Fibroblast of villous mesenchyme (primary cell): ENCODE measurements around the gene SYNDIG1L. TPM values are rescaled to one million over a fixed set of nuclear protein-coding genes. Genes with fewer than 3 reads are reported as not detected.
"Not testable (repeated sequence)": the region's sequence is repeated elsewhere in the genome, so short reads cannot be mapped to it uniquely, and the experiment has no call there.

Experiments used
- DNase-seq: peaks from one replicate; pipeline ENCODE4 v3.0.0-alpha.2; 2010; ENCODE audit warnings: low read depth
- H3K4me3 ChIP-seq: 2 replicates; pipeline ENCODE4 v1.5.1; 2011; ENCODE audit warnings: low read depth, mild to moderate bottlenecking, low read length
- total RNA-seq: library from RNA; depleted of rRNA; stranded (reverse); fragments of >200 nt; gene quantifications from 2 replicates; pipeline ENCODE4 v1.2.3, GENCODE V29; 2012
- TF ChIP-seq, protein P1 (sequence below): IDR thresholded peaks from 2 replicates; pipeline ENCODE4 v1.5.1; 2012; ENCODE audit warnings: low read depth, mild to moderate bottlenecking, low read length; ENCODE audit not compliant: insufficient read depth

SYNDIG1L gene
- total RNA-seq, 1 donor, result not detected

DNA sequence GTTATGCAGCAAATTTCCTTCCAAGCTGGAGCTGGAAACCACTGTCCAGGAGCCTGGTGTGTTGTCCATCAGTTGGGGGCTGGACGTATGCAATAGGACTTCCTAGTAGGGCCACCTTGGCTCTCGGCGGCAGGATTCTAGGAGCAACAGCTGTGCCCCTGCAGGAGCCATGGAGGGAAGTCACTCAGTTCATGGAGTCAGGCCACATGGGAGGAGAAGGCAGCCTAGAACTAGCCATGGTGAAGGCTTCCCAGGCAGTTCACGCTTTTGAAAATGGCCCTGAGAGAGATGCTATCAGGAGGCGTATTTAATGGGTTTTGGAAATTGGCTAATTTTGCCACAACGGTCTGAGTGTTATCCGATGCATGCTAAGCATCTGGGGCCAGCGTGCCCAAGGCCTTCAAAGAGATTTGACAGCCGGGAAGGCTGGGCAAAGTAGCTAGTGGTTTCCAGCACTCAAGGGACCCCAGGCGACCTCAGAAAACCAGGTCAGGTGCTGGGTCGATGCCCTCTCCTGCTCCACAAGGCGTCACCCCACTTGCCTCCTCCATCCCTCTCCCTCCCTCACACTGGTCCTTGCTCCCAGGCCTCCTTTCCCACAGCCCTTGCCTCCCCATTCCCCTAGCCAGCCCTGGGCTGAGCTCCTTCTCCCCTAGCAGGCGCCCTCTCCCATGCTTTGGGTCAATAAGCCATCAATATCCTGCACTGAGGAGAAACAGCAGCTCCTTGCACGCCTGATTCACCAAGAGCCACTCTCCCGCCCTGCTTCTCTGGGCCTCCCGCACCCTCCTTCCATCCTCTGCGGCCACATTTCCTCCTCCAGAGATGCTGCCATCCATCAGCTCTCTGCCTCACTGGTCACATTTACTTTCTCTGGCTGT lies 30.9 kb upstream of the SYNDIG1L start:
- DNase-seq, result no peak
- no peak overlapping the region for H3K4me3 ChIP-seq
- TF ChIP-seq, protein P1, sequence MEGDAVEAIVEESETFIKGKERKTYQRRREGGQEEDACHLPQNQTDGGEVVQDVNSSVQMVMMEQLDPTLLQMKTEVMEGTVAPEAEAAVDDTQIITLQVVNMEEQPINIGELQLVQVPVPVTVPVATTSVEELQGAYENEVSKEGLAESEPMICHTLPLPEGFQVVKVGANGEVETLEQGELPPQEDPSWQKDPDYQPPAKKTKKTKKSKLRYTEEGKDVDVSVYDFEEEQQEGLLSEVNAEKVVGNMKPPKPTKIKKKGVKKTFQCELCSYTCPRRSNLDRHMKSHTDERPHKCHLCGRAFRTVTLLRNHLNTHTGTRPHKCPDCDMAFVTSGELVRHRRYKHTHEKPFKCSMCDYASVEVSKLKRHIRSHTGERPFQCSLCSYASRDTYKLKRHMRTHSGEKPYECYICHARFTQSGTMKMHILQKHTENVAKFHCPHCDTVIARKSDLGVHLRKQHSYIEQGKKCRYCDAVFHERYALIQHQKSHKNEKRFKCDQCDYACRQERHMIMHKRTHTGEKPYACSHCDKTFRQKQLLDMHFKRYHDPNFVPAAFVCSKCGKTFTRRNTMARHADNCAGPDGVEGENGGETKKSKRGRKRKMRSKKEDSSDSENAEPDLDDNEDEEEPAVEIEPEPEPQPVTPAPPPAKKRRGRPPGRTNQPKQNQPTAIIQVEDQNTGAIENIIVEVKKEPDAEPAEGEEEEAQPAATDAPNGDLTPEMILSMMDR, result no peak

DNA sequence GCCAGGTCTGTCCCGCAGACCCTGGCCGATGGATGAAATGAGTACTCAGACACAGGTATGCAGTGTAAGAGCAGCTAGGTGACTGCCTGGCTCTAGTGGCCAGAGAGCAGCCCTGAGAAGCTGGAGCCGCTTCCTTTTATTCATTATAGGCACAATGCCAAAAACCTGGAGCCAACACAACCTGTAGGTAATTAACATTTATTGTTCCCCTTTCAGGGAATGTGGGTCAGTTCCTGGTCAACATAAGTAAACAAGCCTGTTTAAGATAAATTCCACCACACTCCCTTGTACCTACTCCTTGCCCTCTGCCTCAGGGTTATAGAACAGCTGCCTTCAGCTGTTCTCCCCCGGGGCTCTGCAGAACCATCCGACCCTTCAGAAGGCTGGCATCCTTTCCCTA lies 28.4 kb upstream of the SYNDIG1L start:
- DNase-seq, H3K4me3 ChIP-seq: not testable (repeated sequence)

DNA sequence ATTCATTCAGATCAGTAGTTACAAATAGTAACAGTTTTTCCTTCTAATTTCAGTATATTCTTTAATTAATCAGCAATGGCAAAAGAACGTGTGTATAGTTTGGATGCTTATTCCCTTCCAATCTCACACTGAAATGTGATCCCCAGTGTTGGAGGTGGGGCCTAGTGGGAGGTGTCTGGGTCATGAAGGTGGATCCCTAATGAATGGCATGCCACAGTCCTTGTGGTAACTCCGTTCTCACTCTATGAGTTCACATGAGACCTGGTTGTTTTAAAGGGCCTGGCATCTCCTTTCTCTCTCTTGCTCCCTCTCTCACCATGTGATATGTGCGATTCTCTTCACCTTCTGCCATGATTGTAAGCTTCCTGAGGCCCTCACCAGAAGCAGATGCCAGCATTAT lies 18.9 kb upstream of the SYNDIG1L start:
- no peak overlapping the region for H3K4me3 ChIP-seq
- DNase-seq, result no peak
- TF ChIP-seq, protein P1, result no peak

DNA sequence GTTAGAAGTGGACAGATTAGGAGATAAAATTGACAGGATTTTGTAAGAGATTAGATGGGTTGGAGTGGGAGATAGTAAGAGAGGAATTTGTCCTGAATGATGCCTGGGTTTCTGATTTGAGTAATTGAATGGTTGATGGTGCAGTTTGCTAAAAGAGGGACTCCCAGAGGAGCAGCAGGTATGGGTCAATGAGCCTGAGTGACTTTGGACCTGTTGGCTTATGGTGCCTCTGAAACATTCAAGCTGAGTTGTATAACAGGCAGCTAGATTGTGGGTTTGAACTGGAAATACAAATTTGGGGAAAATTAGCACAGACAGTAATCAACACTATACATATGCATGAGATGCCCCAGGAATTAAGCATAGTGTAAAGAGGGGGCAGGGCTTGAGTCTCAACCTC lies 16.7 kb upstream of the SYNDIG1L start:
- no peak for DNase-seq
- H3K4me3 ChIP-seq, result no peak overlapping the region
- TF ChIP-seq, protein P1, result no peak

DNA sequence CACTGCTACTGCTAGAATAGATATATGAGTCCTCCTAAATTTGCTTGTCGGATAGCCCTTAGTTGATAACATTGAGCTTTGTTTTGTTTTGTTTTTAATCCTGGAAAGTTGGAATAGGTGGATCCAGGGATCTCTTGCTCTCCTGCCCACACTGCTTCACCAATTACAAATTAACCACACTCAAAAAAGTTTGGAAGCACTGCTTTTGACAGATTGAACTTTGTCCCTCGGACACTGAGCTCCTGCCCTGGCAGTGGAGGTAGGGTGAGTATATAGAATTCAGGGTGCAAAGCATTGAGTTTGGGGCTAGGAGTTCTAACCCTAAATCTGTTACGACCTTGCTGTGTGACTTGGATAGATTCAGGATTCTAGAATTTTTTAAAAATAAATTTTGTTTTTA lies 15.1 kb upstream of the SYNDIG1L start:
- no peak overlapping the region for H3K4me3 ChIP-seq
- no peak for DNase-seq
- TF ChIP-seq, protein P1, result no peak

DNA sequence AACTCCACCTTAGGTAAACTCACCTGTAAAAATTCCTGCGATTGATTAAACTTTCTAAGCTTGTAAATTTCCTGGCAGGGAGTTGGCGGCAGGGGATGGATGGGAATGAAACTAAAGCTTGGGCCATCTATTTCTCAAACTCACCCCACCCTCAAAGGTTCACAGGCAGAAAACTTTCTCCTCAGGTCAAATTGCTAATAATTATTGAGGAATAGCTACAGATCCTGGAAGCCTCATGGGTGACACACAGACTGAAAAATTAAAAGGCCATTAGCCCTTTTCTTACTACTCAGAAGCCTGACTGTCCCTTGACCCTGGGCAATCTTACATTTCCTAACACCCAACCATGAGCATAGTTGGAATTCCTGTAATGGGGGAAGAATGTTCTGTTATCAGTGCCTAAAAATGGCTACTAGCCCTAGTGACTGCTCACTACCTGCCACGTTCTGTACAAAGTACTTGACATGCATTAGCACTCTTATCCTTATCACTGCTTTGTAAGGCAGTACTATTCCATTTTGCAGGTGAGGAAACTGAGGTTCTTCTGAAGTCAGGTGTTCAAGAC lies 12.4 kb upstream of the SYNDIG1L start:
- H3K4me3 ChIP-seq, result no peak overlapping the region
- no peak for DNase-seq
- TF ChIP-seq, protein P1, result no peak

DNA sequence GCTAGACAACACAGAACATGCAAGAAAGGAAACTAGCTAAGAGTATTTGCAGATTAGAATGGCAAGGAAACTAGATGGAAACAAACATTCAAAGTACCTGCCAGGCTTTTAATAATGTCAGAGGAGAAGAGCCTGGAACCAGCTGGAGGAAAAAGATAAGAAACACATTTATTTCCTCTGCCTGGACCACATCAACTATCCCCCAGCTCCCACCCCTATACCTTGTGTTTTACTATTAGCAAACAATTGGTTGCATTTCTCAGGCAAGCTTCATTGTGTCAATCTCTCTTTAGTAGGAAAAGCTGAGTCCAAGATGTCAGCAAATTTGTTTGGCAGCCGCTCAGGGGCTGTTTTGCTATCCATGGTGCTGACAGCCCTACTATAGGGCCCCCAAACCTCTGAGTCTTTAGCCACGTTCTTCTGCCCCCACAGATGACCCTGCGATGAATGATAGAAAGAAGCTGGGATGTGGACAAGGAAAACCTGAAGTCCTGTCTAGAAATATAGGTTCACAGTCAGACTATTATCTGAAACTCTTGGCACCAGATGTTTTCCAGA lies 11.6 kb upstream of the SYNDIG1L start:
- DNase-seq, result peak; percentile 4
- TF ChIP-seq, protein P1, result no peak
- H3K4me3 ChIP-seq, result no peak overlapping the region
